Measurements from ENCODE around the gene SLC1A7.

- TF ChIP-seq CEBPG (CRISPR knock-in tag; IDR thresholded peaks at IDR 0.05) (no peak), MYC (CRISPR knock-in tag; IDR thresholded peaks at IDR 0.05; ENCODE audit: borderline replicate concordance) (no peak), EP300 (IDR thresholded peaks at IDR 0.05; ENCODE audit: low read depth in 2 of 2, low read length in 2 of 2) (no peak), EP300 (CRISPR knock-in tag; IDR thresholded peaks at IDR 0.05; ENCODE audit: borderline replicate concordance) (no peak)
Observed at GRCh38 chr1:53038566-53038965, 103.9 kb downstream of the SLC1A7 start.

Measured in HepG2 (cell line).